Measurements from ENCODE around the gene LTO1.

The LTO1 gene

GRCh38 chr11:69645801-69646492 is 29.2 kb downstream of the LTO1 start:
- no peak for DNase-seq (ENCODE audit: low read depth in 2 of 2)

GRCh38 chr11:69644962-69645675 is 30.0 kb downstream of the LTO1 start:
- no peak for DNase-seq (ENCODE audit: low read depth in 2 of 2)

- DNase-seq (ENCODE audit: low read depth in 2 of 2) = peak; percentile 52 to 60
Observed at GRCh38 chr11:69644071-69644961, 30.8 kb downstream of the LTO1 start.

GRCh38 chr11:69643646-69644045 is 31.5 kb downstream of the LTO1 start:
- no peak for DNase-seq (ENCODE audit: low read depth in 2 of 2)

GRCh38 chr11:69642913-69643632 is 32.1 kb downstream of the LTO1 start:
- peak; percentile 47 to 50 for DNase-seq (ENCODE audit: low read depth in 2 of 2)

GRCh38 chr11:69642549-69642912 is 32.6 kb downstream of the LTO1 start:
- no peak for DNase-seq (ENCODE audit: low read depth in 2 of 2)

GRCh38 chr11:69641681-69642548 is 33.2 kb downstream of the LTO1 start:
- no peak for DNase-seq (ENCODE audit: low read depth in 2 of 2)

- DNase-seq (ENCODE audit: low read depth in 2 of 2) = peak; percentile 72 to 75
Observed at GRCh38 chr11:69640995-69641581, 34.1 kb downstream of the LTO1 start, which contains the start of gene CCND1. TSS of gene CCND1 (plus strand) at chr11:69641156. CDS start at chr11:69641314, 158 bp downstream.

- DNase-seq (ENCODE audit: low read depth in 2 of 2) = no peak
Observed at GRCh38 chr11:69640260-69640994, 34.7 kb downstream of the LTO1 start.

- no peak for DNase-seq (ENCODE audit: low read depth in 2 of 2)
Observed at GRCh38 chr11:69639831-69640230, 35.3 kb downstream of the LTO1 start.

- DNase-seq (ENCODE audit: low read depth in 2 of 2) = peak; percentile 86 to 87
Observed at GRCh38 chr11:69638941-69639681, 36.0 kb downstream of the LTO1 start.

- no peak for DNase-seq (ENCODE audit: low read depth in 2 of 2)
Observed at GRCh38 chr11:69637941-69638871, 36.9 kb downstream of the LTO1 start.

GRCh38 chr11:69637198-69637940 is 37.8 kb downstream of the LTO1 start:
- no peak for DNase-seq (ENCODE audit: low read depth in 2 of 2)

- DNase-seq (ENCODE audit: low read depth in 2 of 2) = peak; percentile 77 to 79
Observed at GRCh38 chr11:69636512-69637197, 38.5 kb downstream of the LTO1 start.

- no peak for DNase-seq (ENCODE audit: low read depth in 2 of 2)
Observed at GRCh38 chr11:69635804-69636511, 39.2 kb downstream of the LTO1 start.

GRCh38 chr11:69635195-69635594 is 40.0 kb downstream of the LTO1 start:
- DNase-seq (ENCODE audit: low read depth in 2 of 2) = no peak

Data from fibroblast of skin of left biceps (primary cell).